AG09319 (cell line): ENCODE data around the gene PLA1A.

ENCODE experiments used
- DNase-seq: peaks from one replicate; pipeline ENCODE4 v3.0.0-alpha.2; 2010; ENCODE audit warnings: low read depth; ENCODE audit errors: extremely low read depth
- TF ChIP-seq, protein P1 (sequence below): IDR thresholded peaks from 2 replicates; pipeline ENCODE4 v1.5.1; 2011; ENCODE audit warnings: low read depth, mild to moderate bottlenecking, inconsistent platforms, low read length, moderate library complexity

Gene PLA1A

DNA sequence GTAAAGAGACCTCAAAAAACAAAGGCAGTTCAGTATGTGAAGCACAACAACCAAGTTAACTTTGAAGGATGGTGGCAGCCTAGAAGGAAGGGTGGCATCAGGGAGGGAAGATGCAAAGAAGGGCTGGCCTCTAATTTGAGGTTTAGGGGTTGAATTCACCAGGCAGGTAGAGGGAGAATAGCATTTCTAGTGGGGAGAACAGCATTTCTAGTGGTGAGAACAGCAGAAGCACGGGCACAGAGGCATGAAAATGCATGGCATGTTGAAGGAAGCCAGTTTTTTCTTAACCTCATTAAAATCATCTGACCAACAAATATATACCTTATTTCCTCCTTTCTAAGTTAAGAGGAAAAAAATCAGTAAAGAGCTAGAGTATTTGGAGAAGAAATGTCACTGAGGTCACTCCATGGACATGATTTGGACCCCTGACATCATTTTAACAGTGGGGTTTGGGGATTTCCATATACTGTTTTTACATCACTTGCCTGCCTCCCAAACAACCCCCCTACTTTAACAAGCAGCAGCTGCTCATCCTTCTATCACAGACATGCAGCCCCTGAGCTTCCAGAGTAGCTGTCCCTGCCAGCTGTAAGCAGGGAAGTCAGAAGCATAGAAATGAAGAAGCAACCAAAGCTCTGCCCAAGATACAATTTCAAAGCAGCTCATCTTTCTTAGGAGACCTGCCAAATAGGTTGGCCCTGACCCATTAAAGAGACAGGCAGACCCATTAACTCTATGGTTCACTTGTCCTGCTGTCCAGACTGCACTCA, 65.1 kb downstream of the PLA1A start:
- TF ChIP-seq, protein P1, sequence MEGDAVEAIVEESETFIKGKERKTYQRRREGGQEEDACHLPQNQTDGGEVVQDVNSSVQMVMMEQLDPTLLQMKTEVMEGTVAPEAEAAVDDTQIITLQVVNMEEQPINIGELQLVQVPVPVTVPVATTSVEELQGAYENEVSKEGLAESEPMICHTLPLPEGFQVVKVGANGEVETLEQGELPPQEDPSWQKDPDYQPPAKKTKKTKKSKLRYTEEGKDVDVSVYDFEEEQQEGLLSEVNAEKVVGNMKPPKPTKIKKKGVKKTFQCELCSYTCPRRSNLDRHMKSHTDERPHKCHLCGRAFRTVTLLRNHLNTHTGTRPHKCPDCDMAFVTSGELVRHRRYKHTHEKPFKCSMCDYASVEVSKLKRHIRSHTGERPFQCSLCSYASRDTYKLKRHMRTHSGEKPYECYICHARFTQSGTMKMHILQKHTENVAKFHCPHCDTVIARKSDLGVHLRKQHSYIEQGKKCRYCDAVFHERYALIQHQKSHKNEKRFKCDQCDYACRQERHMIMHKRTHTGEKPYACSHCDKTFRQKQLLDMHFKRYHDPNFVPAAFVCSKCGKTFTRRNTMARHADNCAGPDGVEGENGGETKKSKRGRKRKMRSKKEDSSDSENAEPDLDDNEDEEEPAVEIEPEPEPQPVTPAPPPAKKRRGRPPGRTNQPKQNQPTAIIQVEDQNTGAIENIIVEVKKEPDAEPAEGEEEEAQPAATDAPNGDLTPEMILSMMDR = no peak; the same call in 1 of the 2 replicates
- no peak for DNase-seq

DNA sequence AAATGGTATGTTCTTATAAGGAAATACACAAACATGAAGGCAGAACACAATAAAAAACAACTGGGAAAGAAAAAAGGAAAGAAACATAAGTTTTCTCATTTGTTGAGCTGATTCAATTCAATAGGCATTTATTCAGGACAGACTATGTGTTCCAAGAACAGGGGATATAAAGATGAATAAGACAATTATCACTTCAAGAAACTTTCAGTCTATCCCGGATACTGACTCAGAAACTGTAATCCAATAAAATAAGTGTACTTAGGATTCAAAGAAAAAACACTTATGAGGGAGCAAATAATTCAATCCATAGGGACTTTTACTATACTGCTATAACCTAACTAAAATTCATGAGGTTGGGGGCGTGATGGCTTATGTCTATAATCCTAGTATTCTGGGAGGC, 66.2 kb downstream of the PLA1A start:
- TF ChIP-seq, protein P1 = no peak
- DNase-seq = no peak

DNA sequence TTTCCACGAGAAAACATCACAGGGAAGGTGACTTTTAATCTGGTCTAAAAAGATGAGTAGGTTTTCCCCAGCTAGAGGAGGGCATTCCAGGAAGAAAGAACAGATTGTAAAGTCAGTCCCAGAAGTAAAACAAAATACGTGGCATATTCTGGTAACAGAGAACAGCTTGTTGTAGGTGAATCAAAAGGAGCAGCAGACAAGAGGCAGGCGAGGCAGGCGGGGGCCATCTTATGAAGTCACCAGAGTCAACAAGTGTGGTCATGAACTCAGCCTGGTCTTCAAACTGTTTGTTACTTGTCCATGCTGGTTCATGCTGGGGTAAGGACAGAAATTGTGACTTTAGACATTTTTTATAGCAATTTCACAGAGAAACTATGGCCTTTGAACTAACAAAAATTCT, 66.7 kb downstream of the PLA1A start:
- TF ChIP-seq, protein P1 = no peak
- no peak for DNase-seq

DNA sequence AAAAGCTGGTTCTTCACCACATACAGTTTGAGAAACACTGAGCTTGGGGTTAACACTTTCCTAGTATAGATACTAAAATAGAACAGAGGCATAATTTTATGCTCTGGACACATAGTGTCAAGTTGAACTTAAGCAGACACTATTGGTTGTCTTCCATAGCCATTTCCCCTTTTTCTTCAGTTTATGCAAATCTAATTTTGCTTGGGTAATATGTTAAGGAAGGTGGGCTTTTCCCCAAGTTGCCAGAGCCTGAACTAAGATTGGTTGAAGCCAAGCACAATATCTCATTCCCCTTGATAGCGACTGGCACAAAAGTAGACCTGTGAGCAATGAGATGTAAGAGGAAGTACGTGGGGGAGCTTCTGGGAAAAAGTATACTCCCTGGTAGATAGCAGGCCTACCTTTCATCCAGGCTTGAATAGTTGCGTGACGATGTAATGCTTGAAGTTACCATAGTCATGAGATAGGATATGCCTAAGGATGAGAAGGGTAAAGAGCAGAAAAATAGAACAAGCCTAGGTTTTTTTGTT, 67.2 kb downstream of the PLA1A start:
- DNase-seq = no peak
- TF ChIP-seq, protein P1 = no peak

DNA sequence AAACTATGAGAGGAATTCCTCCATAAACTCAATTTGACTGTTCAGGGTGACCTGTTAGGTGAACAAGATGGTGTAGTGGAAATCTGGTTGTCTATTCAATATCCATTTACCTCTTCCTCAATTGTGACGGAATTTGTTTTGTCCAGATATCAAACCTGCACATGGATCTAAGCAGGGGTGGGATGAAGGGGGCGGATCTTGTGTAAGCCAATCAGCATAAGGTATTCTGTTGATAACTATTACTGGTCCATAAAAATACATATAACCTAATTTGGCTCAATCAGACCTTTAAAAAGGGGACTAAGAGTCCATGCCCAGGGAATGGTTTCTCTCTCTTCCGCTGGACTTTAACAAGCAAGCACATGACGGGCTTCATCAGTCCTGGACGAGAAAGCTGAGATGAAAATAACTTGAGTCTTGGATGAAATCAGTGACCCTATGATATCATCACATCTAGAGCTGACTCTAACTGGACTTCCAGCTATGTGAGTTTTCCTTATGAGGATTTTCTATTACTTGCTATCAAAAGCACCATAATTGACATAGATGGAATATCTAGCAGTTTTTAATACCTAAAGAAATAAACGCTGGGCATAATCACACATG, 68.4 kb downstream of the PLA1A start:
- DNase-seq = no peak
- TF ChIP-seq, protein P1 = no peak

DNA sequence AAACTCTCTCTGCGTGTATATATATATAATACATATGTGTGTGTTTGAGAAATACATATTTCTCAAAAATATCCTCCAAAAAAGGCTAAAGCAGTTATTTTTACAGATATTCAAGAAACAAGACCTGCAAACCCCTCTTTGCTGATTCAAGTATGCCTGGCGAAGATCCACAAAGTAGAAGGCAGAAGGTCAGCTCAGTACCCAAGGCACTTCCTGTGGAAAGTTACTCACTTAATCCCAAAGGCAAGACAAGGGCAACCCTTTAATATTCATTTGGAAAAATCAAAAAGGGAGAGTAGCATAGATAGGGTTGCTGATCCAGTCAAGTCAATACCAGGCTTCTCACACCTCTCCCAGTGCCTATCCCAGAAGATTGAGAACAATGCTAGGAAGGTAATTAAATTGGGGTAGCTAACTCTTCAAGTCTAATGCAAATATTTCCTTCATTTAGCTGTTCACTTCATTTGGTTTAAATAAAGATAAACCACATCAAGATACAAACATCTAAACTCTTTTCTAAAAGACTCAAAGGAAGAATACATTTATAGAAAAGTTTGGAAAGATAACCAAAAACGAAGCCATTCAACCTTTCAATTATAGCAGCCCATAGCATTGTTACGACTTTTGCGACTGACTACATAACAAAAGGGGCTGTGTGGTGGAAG, 72.4 kb downstream of the PLA1A start:
- TF ChIP-seq, protein P1 = no peak
- DNase-seq = no peak

DNA sequence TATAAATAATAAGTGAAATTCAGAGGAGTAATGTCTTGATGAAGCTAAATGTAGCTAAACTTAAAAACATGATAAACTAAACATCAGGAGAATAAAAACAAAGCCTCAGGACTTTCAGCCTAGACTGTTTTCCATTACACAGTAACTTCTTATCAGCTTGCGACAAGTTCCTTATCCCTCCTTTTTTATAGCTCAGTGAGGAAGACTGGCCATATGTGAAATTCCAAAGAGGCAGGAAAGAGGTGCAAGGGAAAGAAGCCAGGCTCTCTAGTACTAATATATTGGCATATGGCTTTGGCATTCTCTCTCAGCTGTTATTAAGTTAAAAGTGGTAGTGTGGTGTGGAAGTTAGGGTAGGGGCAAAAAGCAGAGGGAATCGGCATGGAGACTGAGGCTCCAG, 75.1 kb downstream of the PLA1A start:
- DNase-seq = no peak
- TF ChIP-seq, protein P1 = no peak
